ENCODE data around the gene RPL14.

DNA sequence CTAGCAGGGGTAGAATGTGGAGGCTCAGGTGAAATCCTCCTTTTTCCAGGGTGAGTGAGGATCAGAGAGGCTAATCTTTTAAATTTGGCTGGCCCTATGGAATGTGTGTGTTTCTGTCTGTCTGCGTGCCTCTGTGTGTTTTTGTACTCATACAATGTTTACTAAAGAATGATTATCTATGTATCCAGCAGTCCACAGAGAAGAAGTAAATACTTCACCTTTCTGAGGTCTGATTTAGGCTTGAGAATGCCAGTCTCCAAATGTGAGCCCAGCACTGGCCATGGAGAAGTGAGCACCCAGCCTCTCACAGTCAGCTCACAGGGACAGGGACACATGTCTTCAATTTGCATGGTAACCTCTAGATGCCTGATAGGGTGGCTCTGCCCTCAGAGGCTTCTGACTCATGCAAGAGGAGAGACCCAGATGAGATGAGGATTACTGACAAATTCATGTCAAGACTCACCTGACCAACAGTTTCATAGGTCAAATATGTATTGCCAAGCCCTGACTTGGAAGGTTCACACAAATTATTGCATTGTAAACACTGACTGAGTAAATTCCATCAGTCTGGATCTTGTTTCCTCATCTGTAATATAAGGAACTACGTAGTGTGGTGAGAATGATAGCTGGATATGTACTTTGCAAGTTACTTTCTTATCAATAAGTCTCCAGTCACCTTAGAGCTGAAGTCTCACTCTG lies 39.1 kb upstream of the RPL14 start:
- no peak for TF ChIP-seq POLR2A (IDR thresholded peaks at IDR 0.05; ENCODE audit: low read depth, low read length)
- TF ChIP-seq POLR2AphosphoS5 (IDR thresholded peaks at IDR 0.05; ENCODE audit: low read depth, low read length) = no peak
- no peak for TF ChIP-seq TAF1 (IDR thresholded peaks at IDR 0.05; ENCODE audit: low read depth, low read length)
- no peak for TF ChIP-seq PAX5 (IDR thresholded peaks at IDR 0.05; ENCODE audit: insufficient read depth, low read length, severe bottlenecking)
- TF ChIP-seq POU2F2 (IDR thresholded peaks at IDR 0.05; ENCODE audit: low read depth, low read length) = no peak
